Testis (tissue), 3 donors: Measurements from ENCODE around the gene TMEM181. TPM values are rescaled to one million over a fixed set of nuclear protein-coding genes. Genes with fewer than 3 reads are reported as not detected.

Experiments used
- DNase-seq: peaks from one replicate; pipeline ENCODE4 v3.0.0-alpha.2; 2019
- H3K27ac ChIP-seq, 2 donors: fragments of 200-600 bp; sonication (generic); one replicate each; pipeline ENCODE4 v1.5.1; 2019
- H3K27me3 ChIP-seq: fragments of 200-600 bp; sonication (generic); one replicate; pipeline ENCODE4 v1.5.1; 2019
- H3K36me3 ChIP-seq: fragments of 200-600 bp; sonication (generic); one replicate; pipeline ENCODE4 v1.5.1; 2017; ENCODE audit warnings: low read depth; ENCODE audit errors: missing control alignments
- H3K4me1 ChIP-seq: fragments of 200-600 bp; sonication (generic); one replicate; pipeline ENCODE4 v1.5.1; 2019
- H3K4me3 ChIP-seq, 2 donors: fragments of 200-600 bp; sonication (generic); one replicate each; pipeline ENCODE4 v1.5.1; 2017 to 2019
- H3K9me3 ChIP-seq: fragments of 200-600 bp; sonication (generic); one replicate; pipeline ENCODE4 v1.5.1; 2017
- POLR2A ChIP-seq: fragments of 450-650 bp; IDR thresholded peaks from one replicate; pipeline ENCODE4 v1.6.1; 2017; ENCODE audit warnings: antibody characterized with exemption, mild to moderate bottlenecking, moderate library complexity
- WGBS, 2 donors: methylation state at CpG; one replicate each; pipeline ENCODE4 v1.1.5; 2018; 5-methylcytosine and 5-hydroxymethylcytosine counted together
- intact Hi-C: fragments of 100-400 bp; cut with DNase I; formaldehyde crosslinking; loops from one replicate; pipeline ENCODE4 v1.15.1; 2023; ENCODE audit warnings: low total_unique reads
- polyA plus RNA-seq: library from polyadenylated mRNA; stranded (reverse); fragments of 350-450 nt; fragmentation: Illumina TruSeq; extraction: RNeasy Lipid Tissue Mini Kit (QIAGEN cat#74804); gene quantifications from one replicate; pipeline ENCODE4 v1.2.3, GENCODE V29; 2014; ENCODE audit warnings: low read depth, low replicate concordance; ENCODE audit not compliant: insufficient read depth
- total RNA-seq, 2 donors: library from RNA; depleted of rRNA; stranded (reverse); fragments of >200 nt; gene quantifications; one replicate each; pipeline ENCODE4 v1.2.3, GENCODE V29; 2016
- TF ChIP-seq, protein P1 (sequence below), 3 experiments: fragments of 450-650 bp in 2 of 3; fragments of 200-600 bp in 1 of 3; sonication (generic) in 1 of 3; IDR thresholded peaks; one replicate each; pipeline ENCODE4 v1.5.1; 2016 to 2019; ENCODE audit warnings: antibody characterized with exemption in 3 of 3, mild to moderate bottlenecking in 2 of 3, moderate library complexity in 1 of 3

Gene TMEM181
- total and polyA plus RNA-seq, 3 donors from 2014 or later = 41.4 to 81.0 (median 74.6) TPM

DNA sequence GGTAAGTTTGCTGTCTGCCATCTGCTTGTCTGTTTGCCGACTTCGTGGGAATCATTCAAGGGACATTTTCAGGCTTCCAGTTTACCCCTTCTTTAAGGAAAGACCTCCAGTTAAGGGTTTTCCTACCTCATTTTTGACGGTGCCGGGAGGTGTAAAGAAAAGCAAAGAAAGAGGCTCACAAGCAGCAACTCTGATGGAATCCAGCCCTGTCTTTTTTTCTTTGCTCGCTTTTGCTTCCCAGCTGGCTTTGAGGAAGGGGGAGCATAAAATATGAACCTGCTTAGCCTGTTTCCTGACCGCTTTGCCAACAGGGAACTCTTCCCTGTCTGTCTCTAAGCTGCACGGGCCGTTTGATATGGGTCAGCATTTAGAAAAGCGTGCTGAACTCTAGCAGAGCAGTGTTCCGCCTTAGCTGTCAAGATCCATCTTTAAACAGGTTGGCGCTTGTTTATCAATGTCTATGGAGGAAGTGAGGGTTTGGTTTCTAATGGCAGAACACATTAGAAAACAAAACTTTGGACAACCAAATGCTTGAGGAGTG, 103.8 kb downstream of the TMEM181 start:
- intact Hi-C loops = no loop called here
- Histone ChIP-seq H3K27me3 (no peaks in the 10 kb centered on the region), H3K4me1 (peaks cover 3% of the 10 kb centered on the region), H3K9me3 (no peaks in the 10 kb centered on the region), H3K36me3 (no peaks in the 10 kb centered on the region), H3K27ac (no peak overlapping the region), H3K4me3 (no peak overlapping the region)
- no peak for DNase-seq
- 64 to 66% methylated on average over 11 of the region's 11 CpGs for WGBS, 2 donors
- no peak for TF ChIP-seq POLR2A
- TF ChIP-seq, protein P1, sequence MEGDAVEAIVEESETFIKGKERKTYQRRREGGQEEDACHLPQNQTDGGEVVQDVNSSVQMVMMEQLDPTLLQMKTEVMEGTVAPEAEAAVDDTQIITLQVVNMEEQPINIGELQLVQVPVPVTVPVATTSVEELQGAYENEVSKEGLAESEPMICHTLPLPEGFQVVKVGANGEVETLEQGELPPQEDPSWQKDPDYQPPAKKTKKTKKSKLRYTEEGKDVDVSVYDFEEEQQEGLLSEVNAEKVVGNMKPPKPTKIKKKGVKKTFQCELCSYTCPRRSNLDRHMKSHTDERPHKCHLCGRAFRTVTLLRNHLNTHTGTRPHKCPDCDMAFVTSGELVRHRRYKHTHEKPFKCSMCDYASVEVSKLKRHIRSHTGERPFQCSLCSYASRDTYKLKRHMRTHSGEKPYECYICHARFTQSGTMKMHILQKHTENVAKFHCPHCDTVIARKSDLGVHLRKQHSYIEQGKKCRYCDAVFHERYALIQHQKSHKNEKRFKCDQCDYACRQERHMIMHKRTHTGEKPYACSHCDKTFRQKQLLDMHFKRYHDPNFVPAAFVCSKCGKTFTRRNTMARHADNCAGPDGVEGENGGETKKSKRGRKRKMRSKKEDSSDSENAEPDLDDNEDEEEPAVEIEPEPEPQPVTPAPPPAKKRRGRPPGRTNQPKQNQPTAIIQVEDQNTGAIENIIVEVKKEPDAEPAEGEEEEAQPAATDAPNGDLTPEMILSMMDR (IDR thresholded peaks at IDR 0.05) = no peak

DNA sequence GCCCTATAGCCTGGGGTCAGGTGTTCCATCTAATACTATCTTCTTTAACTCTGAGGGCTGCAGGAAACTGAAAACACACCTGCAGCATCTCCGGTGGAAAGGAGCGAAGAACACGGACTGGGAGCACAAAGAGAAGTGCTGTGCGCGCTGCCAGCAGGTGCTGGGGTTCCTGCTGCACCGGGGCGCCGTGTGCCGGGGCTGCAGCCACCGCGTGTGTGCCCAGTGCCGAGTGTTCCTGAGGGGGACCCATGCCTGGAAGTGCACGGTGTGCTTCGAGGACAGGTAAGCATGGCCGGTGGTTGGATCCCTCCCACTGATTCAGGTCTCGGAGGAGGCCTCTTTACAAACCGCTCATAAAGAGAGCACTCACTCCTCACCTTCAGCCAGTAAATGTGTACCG, 105.4 kb downstream of the TMEM181 start:
- TF ChIP-seq POLR2A = no peak
- TF ChIP-seq, protein P1 (IDR thresholded peaks at IDR 0.05) = no peak
- Histone ChIP-seq H3K4me3 (no peak overlapping the region), H3K27ac (no peak overlapping the region), H3K9me3 (no peaks in the 10 kb centered on the region), H3K36me3 (no peaks in the 10 kb centered on the region), H3K4me1 (peaks cover 3% of the 10 kb centered on the region), H3K27me3 (no peaks in the 10 kb centered on the region)
- DNase-seq = no peak
- intact Hi-C loops = no loop called here
- WGBS, 2 donors = 90 to 95% methylated on average over 17 to 18 of the region's 18 CpGs

DNA sequence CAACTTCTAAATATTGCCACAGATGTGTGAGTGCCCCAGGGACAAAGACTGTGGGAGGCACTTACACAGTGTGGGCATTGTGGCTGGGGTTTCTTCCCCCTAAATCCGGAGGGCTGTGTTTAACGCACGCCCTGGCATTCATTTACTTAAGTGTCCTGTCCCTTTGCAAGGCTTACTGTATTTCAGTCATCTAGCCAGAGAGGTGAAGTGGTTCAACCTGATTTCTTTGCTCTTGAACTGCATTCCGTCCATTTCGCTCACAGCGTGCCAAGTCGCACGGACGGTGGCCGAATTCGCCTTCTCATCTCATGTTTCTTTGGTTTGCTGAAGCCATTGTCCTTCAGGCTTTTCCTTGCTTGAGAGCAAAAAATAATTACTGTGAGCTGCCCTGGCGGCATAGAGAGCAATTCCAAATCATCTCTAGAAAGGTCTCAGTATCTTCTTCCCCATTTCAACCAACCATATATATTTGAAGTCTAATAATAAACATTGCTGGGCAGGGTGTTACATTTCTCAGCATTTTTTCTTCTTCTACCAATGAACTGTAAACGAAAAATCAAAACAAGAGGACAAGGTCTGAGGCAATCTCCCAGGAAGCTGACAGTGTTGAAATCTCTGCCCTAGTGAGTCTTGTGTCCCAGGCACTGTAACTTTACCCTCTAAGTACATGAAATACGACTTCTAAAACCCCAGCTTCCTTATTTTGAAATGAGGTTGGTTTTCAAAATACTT, 106.9 kb downstream of the TMEM181 start:
- Histone ChIP-seq H3K36me3 (no peaks in the 10 kb centered on the region), H3K9me3 (no peaks in the 10 kb centered on the region), H3K4me3 (no peak overlapping the region), H3K4me1 (peaks cover 3% of the 10 kb centered on the region), H3K27ac (no peak overlapping the region), H3K27me3 (no peaks in the 10 kb centered on the region)
- no peak for TF ChIP-seq POLR2A
- TF ChIP-seq, protein P1 (IDR thresholded peaks at IDR 0.05) = no peak
- intact Hi-C loops = no loop called here
- WGBS, 2 donors = 84 to 95% methylated on average over 14 of the region's 14 CpGs
- DNase-seq = no peak

DNA sequence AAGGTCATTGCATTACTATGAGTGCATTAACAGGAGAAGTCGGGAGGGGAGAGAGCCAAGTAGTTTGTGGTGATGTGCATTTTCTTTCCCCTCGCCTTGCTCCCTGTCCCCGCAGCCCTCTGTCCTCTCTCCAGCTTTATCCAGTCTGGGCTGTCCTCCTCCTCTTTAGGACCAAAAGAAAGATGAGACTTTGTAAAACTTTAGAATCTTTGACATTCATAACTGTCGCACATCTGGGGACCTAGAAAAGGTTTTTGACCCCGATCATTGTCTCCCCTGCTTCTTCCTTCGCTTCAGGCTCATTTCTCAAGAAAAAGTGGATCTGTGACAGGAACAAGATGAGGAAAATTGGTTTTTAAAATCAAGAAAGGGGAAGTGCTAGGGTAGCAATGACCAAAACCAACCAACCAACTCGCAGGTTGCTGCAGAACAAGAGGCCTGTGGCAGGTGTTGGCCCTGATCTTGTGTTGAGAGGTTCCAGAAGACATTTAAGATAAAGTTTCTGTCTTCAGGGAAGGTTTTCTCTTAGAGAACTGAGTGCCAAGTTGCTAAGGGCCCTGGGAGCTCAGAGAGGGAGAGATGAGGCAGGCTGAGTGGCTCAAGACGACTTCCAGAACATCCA, 107.6 kb downstream of the TMEM181 start:
- Histone ChIP-seq H3K27me3 (no peaks in the 10 kb centered on the region), H3K9me3 (no peaks in the 10 kb centered on the region), H3K4me1 (peaks cover 3% of the 10 kb centered on the region), H3K27ac (no peak overlapping the region), H3K36me3 (no peaks in the 10 kb centered on the region), H3K4me3 (no peak overlapping the region)
- DNase-seq = no peak
- intact Hi-C loops = no loop called here
- TF ChIP-seq POLR2A = no peak
- TF ChIP-seq, protein P1 (IDR thresholded peaks at IDR 0.05) = no peak
- WGBS, 2 donors = 90 to 95% methylated on average over 8 of the region's 8 CpGs
